Naive thymus-derived CD8-positive, alpha-beta T cell (primary cell): ENCODE measurements around the gene NPHP4. TPM values are rescaled to one million over a fixed set of nuclear protein-coding genes. Genes with fewer than 3 reads are reported as not detected.
A peak's percentile ranks its signal among the peaks of the same experiment; 100 is the strongest.

ENCODE experiments used
- ATAC-seq, 2 donors: fragments of 150-1000 bp; cut with Tn5 transposase in 1 of 2; sonication (Bioruptor Pico), chemical (Tn5 transposase) in 1 of 2; 1 replicate in 1 of 2; 2 replicates in 1 of 2; pipeline ENCODE4 v1.10.0; 2021; ENCODE audit warnings: mild to moderate bottlenecking in 2 of 2, moderate library complexity in 2 of 2
- POLR2A ChIA-PET: fragments of 350-600 bp; sonication (Branson Sonifier 250); formaldehyde crosslinking; loops from one replicate; lab custom pipeline; 2021; ENCODE audit warnings: antibody characterized with exemption; lab: Charles Lee
- DNase-seq, 10 donors: peaks; one replicate each; pipeline versions ENCODE4 v3.0.0 to v3.0.0-alpha.2; 2020 to 2022
- H3K27ac Mint-ChIP-seq, 10 donors: one replicate each; pipeline ENCODE4 v1.8.0; 2020 to 2022; ENCODE audit warnings: mild to moderate bottlenecking in 10 of 10, mixed read lengths in 10 of 10, moderate library complexity in 4 of 10, inconsistent platforms in 1 of 10
- H3K27me3 Mint-ChIP-seq, 5 donors: one replicate each; pipeline ENCODE4 v1.8.0; 2021 to 2022; ENCODE audit warnings: mixed read lengths in 5 of 5
- H3K36me3 Mint-ChIP-seq, 3 donors: one replicate each; pipeline ENCODE4 v1.8.0; 2020 to 2022; ENCODE audit warnings: mixed read lengths in 3 of 3, mild to moderate bottlenecking in 2 of 3, inconsistent platforms in 1 of 3
- H3K4me1 Mint-ChIP-seq, 4 donors: one replicate each; pipeline ENCODE4 v1.8.0; 2021 to 2022; ENCODE audit warnings: mixed read lengths in 4 of 4
- H3K4me3 Mint-ChIP-seq, 10 donors: one replicate each; pipeline ENCODE4 v1.8.0; 2020 to 2022; ENCODE audit warnings: mild to moderate bottlenecking in 10 of 10, mixed read lengths in 10 of 10, moderate library complexity in 6 of 10, inconsistent platforms in 1 of 10
- H3K9me3 Mint-ChIP-seq, 9 donors: one replicate each; pipeline ENCODE4 v1.8.0; 2020 to 2022; ENCODE audit warnings: mixed read lengths in 9 of 9, mild to moderate bottlenecking in 3 of 9, inconsistent platforms in 1 of 9, moderate library complexity in 1 of 9
- microRNA-seq: library from miRNA; unstranded; fragments of <30 nt; microRNA quantifications from one replicate; pipeline ENCODE4 v1.2.0, GENCODE V29; 2022; ENCODE audit warnings: borderline microRNAs expressed
- polyA plus RNA-seq, 3 donors: library from polyadenylated mRNA; unstranded; fragments of 300-500 nt; fragmentation: Illumina TruSeq; gene quantifications; one replicate each; pipeline ENCODE4 v1.2.3, GENCODE V29; 2021
- total RNA-seq, 8 experiments: library from RNA in 2 of 8; stranded (reverse) in 2 of 8; gene quantifications; one replicate each; pipeline ENCODE4 v1.2.3 and lab custom pipeline; 2021 to 2026

NPHP4 gene
- total and polyA plus RNA-seq, 5 experiments from 2014 or later: 0.14 to 6.3 (median 0.97) TPM

DNA sequence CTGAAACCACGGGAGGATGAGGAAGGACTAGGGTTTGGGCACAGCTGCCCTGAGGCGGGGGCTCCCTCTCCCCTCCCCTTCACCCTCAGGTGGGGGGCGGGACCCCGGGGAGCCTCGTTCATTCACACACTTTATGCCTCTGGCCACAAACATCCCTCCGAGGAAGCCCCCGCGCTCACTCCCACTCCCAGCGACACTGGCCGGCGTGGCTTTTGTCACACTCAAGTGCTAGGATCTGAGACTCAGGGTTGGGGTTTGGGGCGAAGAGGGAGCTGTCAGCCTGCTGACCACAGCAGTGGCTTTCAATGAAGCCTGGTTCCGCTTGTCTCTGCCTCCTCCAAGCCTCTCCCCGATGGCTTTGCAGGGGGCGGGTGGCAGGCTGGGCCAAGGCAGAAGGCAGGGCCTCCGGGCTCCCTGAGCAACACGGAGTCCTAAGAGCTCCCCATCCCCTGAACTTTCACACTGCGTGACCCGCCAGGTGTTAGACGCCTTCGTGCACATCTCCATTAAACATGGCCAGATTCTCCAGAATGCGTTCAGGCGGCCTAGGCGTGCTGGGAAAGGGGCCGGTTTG lies 178.1 kb downstream of the NPHP4 start:
- peaks cover 0 to 6% (median 0%) of the 10 kb centered on the region in 3 donors for H3K36me3 Mint-ChIP-seq
- no peak overlapping the region for H3K4me3 Mint-ChIP-seq
- POLR2A ChIA-PET: no interaction called here
- peaks cover 5 to 58% (median 36%) of the 10 kb centered on the region in 5 donors for H3K27me3 Mint-ChIP-seq
- H3K9me3 Mint-ChIP-seq: peaks cover 0 to 9% (median 0%) of the 10 kb centered on the region in 9 donors
- peak overlapping the region in 1 of 10 donors; percentile 75 for H3K27ac Mint-ChIP-seq
- no peak for ATAC-seq
- no peak for DNase-seq
- H3K4me1 Mint-ChIP-seq: no peaks in the 10 kb centered on the region

GRCh38 chr1:5813480-5813879 lies 178.7 kb downstream of the NPHP4 start:
- no peak for ATAC-seq
- no peaks in the 10 kb centered on the region for H3K4me1 Mint-ChIP-seq
- no peak overlapping the region for H3K4me3 Mint-ChIP-seq
- peaks cover 4 to 52% (median 29%) of the 10 kb centered on the region in 5 donors for H3K27me3 Mint-ChIP-seq
- no peak for DNase-seq
- no peak overlapping the region for H3K27ac Mint-ChIP-seq
- POLR2A ChIA-PET: no interaction called here
- H3K9me3 Mint-ChIP-seq: peaks cover 0 to 3% (median 0%) of the 10 kb centered on the region in 9 donors
- H3K36me3 Mint-ChIP-seq: peaks cover 0 to 2% (median 0%) of the 10 kb centered on the region in 3 donors

Small RNAs within 50 kb of the gene (microRNA-seq; reads per million reads assigned to microRNA genes)
- gene MIR4689: not detected

Other genes with a start within 250 kb of the NPHP4 start
- 100 to 1,000 TPM; 189 to 190 TPM for gene KCNAB2, start 53.5 kb upstream of the NPHP4 start, total RNA-seq
- 10 to 100 TPM; 17.8 to 46.6 (median 21.4) TPM for gene KCNAB2, start 53.5 kb upstream of the NPHP4 start, polyA plus RNA-seq
- gene CHD5, start 187.9 kb upstream of the NPHP4 start, total RNA-seq: under 1 TPM; 0.10 to 0.14 TPM
- under 1 TPM in 1 of 3 donors, not detected in 2; 0.06 TPM for gene CHD5, start 187.9 kb upstream of the NPHP4 start, polyA plus RNA-seq
- gene RPL22, start 207.2 kb upstream of the NPHP4 start, total RNA-seq: 100 to 1,000 TPM; 577 to 597 TPM
- 100 to 1,000 TPM; 291 to 370 (median 306) TPM for gene RPL22, start 207.2 kb upstream of the NPHP4 start, polyA plus RNA-seq
- gene RNF207, start 213.7 kb upstream of the NPHP4 start, total RNA-seq: under 1 TPM; 0.36 to 0.47 TPM
- gene RNF207, start 213.7 kb upstream of the NPHP4 start, polyA plus RNA-seq: not detected
- gene ICMT, start 243.5 kb upstream of the NPHP4 start, total RNA-seq: 10 to 100 TPM; 12.9 to 16.3 TPM
- 10 to 100 TPM; 13.0 to 15.6 (median 14.1) TPM for gene ICMT, start 243.5 kb upstream of the NPHP4 start, polyA plus RNA-seq